AG09309 (cell line): Measurements from ENCODE around the gene DDX49.
A peak's percentile ranks its signal among the peaks of the same experiment; 100 is the strongest.

ENCODE experiments used
- DNase-seq: peaks from one replicate; pipeline ENCODE4 v3.0.0-alpha.2; 2010; ENCODE audit warnings: low read depth
- H3K4me3 ChIP-seq: 2 replicates; pipeline ENCODE4 v1.5.1; 2011; ENCODE audit warnings: mild to moderate bottlenecking, low read depth, low read length, moderate library complexity; ENCODE audit not compliant: control insufficient read depth
- CTCF ChIP-seq: IDR thresholded peaks from 2 replicates; pipeline ENCODE4 v1.5.1; 2011; ENCODE audit warnings: mild to moderate bottlenecking, low read depth, low read length, inconsistent platforms; ENCODE audit not compliant: insufficient read depth, control insufficient read depth; ENCODE audit errors: missing control alignments

Gene DDX49

GRCh38 chr19:18889949-18890745, 29.4 kb upstream of the DDX49 start:
- no peak for DNase-seq
- no peak for TF ChIP-seq CTCF

GRCh38 chr19:18893587-18894253, 25.8 kb upstream of the DDX49 start:
- DNase-seq: no peak
- TF ChIP-seq CTCF: no peak
- H3K4me3 ChIP-seq: no peak overlapping the region

More at GRCh38 chr19:18889949-18890745, 29.4 kb upstream of the DDX49 start:
- H3K4me3 ChIP-seq: no peak overlapping the region

GRCh38 chr19:18894254-18895037, 25.1 kb upstream of the DDX49 start:
- peak overlapping the region; percentile 51 for H3K4me3 ChIP-seq
- TF ChIP-seq CTCF: no peak
- no peak for DNase-seq

- peak overlapping the region; percentile 51 for H3K4me3 ChIP-seq
- DNase-seq: no peak
- TF ChIP-seq CTCF: peak; percentile 53
These were observed 24.3 kb upstream of the DDX49 start for GRCh38 chr19:18895038-18895823.

- TF ChIP-seq CTCF: no peak
- peak within 1 kb of the TSS; percentile 51 for H3K4me3 ChIP-seq
- no peak for DNase-seq
These were observed 23.6 kb upstream of the DDX49 start, which contains the start of gene CERS1 for GRCh38 chr19:18895824-18896341. CERS1 (minus strand) TSS chr19:18896158; CDS start chr19:18896072, 86 bp downstream.

- peak overlapping the region; percentile 3 for H3K4me3 ChIP-seq
- DNase-seq: no peak
- TF ChIP-seq CTCF: no peak
These were observed 23.1 kb upstream of the DDX49 start for GRCh38 chr19:18896421-18896841.
